ENCODE results near the gene ADSS2. TPM values are rescaled to one million over a fixed set of nuclear protein-coding genes. Genes with fewer than 3 reads are reported as not detected.

The ADSS2 gene
- total RNA-seq, 1 experiment from 2014 or later = 63.1 TPM

DNA sequence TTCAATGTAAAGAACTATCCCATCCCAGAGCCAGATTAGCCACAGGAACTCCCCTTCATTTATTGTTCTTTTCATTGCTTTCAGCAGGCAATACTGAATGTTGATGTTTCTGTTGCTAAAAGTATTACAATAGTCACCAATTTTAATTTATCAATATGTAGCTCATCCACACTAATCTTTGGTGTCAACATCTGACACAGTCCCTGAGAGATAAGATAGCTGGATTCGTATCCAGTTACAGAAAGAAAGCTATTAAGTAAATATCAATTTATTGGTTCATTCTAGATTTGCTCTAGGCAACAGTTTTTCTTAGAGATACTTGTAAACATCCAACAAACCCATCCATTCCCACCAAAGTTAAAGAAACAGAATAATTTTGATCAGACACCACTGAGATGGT, 4.7 kb downstream of the ADSS2 start:
- no peak for DNase-seq (ENCODE audit: extremely low read depth, low read depth)

DNA sequence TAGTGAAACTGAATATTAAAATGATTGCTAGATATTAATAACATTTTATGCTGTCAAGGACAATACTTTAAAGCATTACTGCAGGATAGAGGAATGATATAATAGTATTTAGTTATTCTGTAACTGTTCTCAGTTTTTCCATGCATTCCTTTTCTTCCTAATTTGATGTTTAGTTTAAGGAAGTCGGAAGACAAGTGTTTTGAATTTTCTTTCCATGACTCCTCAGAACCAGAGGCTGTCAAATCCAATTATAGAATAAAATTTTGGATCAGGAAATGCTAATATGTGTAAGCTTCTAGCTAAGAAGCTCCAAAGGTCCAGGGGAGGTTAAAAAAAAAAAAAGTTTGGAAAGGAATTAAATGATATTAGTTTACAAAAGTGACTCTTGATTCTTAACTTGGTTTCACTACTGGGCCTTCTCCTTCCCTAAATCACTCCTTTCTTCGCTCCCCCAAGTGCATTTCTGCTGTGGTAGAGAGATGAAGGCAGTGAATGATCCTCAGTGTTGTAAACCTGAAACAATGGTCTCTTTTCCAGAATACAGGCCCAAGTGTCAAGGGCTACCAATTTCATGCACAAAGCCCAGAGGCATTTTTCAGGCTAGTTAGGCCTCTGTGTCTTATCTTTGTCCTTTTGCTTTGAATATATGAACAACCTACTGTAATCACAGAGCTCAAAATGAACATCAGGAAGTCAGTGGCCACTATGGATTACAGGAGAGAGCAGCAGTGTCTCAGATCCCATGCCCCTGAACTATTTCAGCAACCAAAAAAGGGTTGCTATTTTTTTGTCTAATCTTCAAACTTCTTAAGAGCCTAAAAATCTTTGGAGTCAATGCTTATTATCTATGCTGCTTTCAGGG, 6.2 kb downstream of the ADSS2 start:
- DNase-seq (ENCODE audit: extremely low read depth, low read depth) = no peak

DNA sequence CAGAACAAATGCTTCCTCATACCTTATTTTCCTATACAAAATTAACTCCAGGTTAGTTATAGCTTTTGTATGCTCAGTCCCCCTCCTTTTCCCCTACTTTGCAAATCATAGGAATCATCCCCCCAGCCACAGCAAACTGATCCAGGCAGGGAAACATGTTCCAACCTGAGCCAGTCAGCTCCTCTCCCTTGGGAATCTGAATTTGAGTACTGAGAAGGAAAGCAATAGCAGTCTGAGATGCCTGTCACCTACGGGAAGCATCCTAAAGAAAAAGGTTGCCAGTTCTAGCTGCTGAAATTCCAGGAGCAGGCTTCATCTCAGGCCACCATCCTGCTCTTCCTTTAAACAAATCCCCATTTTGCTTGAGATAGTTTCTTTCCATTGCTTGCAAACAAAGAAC, 6.9 kb downstream of the ADSS2 start:
- DNase-seq (ENCODE audit: extremely low read depth, low read depth) = no peak

DNA sequence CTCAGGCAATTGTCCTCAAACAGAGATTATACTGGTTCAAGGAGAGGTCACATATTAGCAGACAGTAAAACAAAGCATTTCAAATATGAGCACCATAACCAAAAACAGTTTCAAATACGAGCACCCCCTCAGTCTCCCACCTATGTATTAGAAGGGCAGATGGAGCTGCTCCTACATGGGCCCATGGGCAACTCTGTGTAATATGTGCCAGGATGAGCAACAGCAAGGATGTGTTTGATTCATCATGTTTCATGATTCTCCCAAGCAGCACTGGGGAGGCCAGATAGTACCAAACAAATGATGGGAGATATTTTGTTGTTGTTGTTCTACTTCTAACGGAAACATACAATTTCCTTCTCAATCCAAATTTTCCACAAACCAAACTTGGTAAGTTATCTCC, 8.9 kb downstream of the ADSS2 start:
- DNase-seq (ENCODE audit: extremely low read depth, low read depth) = no peak

DNA sequence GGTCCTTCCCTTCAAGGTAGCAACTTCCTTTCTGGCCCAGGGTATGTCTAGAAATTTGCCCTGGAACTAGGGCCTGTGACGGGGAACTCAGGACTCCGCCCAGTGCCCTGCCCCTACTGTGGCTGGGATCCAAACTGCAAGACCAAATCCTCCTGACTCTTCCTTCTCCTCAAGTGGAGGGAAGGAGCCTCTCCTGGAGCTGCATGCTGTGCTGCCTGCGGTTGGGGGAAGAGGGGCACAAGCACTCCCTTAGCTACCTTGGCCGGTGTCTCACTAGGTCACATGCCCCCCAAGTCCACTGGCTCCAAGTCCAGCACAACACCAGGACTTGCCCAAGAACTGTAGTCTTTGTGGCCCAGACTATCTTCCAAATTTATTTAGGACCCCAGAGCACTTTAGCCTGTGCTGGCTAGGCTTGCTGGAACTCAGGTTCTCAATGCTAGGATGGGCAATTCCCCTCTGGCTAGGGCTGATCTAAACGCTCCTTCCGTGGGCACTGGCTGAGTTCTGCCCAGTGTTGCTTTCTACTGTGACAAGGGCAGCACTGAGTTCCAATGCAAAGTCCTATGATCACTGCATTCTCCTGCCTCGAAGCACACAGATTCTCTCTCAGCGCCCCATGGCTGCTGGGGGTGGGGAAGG, 12.2 kb downstream of the ADSS2 start:
- no peak for DNase-seq (ENCODE audit: extremely low read depth, low read depth)

DNA sequence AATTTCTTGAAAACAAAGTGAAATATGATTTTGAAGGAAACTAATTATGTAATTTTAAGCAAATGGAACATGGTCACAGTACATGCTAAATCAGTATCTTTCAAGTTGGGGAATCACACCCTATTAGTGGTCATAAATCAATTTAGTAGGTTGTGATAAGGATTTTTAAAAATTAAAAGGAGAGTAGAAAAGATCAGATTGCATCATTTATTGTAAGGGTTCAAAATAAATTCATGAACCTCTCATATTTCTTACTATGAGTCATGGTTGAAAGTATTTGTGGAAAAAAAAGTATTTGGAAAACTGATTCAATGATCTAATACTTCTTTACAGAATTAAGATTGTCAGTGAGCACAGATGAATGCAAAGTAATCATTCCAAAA, 14.6 kb downstream of the ADSS2 start:
- DNase-seq (ENCODE audit: extremely low read depth, low read depth) = no peak

DNA sequence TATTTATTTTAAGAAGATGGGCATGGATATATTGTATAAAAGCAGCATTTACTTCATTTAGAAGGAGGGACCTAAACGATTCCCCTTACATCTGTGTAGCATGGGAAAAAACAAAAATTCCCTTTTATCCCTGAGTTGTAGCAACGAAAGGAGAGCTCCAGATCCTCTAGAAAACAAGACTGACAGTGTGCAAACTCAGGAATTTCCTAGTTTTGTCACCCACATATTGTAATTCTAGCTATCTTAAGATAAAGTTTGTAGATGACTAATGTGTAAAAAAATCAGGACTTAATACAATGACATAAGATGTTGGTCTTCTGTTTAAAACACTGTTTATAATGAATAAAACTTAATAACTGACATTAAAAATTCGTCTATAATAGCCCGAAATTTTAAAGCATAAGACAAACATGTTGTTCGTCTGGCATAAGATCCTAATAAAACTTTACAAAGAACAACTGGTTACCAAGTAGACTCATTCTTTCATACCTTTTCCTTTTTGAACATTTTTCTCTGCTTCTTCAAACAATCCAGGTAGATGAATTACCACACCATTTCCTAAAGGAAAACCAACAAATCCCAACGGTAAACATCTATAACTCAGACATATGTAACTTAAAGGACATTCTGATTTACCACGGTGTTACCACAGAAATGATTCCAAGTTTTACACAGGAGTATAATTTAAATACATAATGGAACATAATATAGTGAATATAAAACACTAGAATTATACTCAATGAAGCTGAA, 15.2 kb downstream of the ADSS2 start:
- DNase-seq (ENCODE audit: extremely low read depth, low read depth) = no peak

DNA sequence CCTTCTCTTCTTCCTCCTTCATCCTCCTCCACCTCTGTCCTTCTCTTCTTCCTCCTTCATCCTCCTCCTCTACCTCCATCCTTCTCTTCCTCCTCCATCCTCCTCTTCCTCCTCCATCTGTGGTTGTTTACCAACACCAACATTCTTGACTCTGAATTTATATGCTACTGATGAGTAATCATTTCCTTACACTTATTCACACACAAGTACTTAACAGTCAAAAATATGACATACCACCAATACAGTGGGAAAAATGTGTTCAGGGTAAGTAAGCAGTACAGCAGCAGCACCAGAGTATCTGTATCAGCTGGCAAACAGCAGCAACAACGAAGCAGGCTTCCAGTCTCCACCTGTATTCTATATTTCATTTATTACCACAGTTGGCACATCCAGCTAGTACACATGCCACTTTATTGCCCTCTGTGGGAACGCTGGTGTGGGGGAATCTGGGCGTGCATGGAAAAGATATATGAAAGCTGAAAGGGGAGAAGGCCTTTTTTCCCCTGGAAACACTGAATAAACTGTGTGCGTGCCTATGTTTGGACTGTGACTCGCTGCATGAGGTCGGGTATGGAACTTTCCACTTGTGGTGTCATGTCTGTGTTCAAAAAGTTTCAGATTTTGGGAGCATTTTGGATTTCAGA, 16.0 kb downstream of the ADSS2 start:
- DNase-seq (ENCODE audit: extremely low read depth, low read depth) = no peak

DNA sequence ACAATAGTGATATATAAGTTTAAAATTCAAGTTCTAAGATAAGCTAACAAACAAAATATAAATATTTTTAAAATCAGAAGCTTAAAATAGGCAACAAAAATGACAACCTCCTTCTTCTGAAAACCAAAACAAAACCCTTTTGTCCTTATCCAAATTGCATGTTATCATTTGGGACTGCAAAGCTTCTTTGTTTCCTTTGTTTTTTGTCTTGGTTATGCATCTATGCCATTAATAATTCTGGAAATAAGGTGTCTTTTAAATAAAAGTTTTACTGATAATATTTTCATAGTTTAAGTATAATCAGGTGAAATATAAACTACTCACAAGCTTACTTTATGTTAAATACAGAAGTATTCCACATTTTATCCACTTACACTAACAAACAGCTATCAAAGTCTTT, 20.5 kb downstream of the ADSS2 start:
- no peak for DNase-seq (ENCODE audit: extremely low read depth, low read depth)

DNA sequence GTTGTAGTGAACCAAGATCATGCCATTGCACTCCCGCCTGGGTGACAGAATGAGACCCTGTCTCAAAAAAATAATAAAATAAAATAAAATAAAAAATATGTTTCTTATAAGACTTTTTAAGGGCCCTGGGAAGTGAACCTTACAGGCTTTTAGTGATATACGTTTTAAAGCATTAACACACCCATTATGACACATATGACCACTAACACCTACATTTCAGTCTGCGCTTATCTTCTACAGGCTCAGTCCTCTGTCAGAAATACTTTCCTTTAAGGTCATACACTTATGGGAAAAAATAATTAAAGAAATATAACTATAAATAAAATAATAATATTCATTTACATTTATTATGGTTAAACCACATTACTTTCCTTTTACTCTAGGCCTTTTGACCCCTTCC, 21.9 kb downstream of the ADSS2 start:
- DNase-seq (ENCODE audit: extremely low read depth, low read depth) = no peak

DNA sequence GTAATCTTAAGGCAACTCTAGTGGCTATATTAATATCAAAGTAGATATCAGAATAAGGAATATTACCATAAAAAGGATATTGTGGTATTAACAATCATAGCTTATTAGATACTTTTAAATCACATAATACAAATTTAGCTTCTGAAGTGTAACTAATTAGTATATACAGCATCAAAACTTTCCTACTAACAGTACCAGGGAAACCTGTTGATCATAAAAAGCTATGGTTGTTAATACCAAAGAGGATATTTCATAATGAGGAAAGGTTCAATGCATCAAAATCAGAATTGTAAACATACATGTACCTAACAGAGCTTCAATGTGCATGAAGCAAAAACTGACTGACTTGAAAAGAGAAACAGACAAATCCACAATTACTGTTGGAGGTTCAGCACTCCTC, 24.1 kb downstream of the ADSS2 start:
- no peak for DNase-seq (ENCODE audit: extremely low read depth, low read depth)

DNA sequence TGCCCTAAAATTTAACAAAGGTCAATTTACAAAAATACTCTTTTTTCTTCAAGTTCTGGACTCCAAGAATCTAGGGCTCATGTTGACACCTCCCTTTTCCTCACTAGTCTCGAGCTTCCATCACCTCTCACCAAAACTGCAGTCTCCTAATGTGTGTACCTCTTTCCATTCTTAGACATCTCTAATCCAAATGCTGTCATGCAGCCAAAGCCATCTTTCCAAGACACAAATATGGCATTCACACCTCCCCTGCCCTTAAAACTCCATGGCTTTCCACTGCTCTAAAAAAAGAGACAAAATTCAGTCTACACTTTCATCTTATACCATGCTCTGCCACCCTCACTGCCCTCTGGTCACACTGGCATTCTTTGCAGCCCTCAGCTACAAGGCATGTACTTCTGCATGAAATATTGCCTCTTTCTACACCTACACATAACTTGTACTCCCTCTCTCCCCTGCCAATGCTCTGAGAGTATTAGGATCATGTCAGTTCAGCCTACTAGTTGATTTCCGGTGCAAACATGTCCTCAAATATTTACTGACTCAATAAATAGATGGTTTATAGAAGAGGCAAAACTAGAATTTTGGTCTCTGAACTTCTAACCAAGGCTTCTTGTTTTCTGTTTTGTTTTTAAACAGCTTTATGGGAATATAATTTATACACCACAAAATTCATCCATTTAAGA, 26.9 kb downstream of the ADSS2 start:
- DNase-seq (ENCODE audit: extremely low read depth, low read depth) = no peak

DNA sequence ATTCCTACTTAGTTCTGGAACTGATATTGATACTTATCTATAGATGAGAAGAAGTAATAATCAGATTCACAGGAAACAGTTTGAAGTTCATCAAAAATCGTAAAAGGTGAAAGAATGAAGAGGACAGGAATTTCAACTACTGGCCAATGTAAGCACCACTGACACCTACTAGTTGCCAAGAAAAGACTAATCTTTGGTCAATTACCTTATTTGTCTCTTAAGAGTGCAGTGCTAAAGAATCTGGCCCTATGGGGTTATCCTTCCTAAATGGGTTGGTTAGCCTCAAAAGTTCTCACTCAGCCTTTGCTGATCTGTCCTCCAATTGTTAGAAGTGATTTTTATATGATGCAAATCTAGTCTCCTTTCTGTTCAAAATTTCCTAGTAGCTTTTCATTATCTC, 29.5 kb downstream of the ADSS2 start:
- DNase-seq (ENCODE audit: extremely low read depth, low read depth) = no peak

DNA sequence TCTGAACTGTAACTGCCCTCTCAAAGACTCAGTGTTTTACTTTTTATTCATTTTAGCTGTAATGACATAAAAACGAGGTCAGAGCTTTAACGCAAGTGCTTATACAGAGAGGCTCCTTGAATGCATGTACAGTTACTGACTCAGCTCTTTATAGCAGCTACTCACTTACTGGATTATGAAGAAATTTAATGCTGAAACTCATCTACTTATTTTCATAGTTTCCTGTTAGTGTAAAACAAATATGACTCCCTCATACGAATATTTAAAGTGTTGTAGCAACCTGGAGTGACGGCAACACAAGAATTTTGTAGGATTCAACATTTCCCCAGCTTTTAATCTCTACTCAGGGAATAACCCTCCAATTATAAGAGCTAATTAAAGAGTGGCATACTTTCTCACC, 32.7 kb downstream of the ADSS2 start:
- DNase-seq (ENCODE audit: extremely low read depth, low read depth) = no peak

DNA sequence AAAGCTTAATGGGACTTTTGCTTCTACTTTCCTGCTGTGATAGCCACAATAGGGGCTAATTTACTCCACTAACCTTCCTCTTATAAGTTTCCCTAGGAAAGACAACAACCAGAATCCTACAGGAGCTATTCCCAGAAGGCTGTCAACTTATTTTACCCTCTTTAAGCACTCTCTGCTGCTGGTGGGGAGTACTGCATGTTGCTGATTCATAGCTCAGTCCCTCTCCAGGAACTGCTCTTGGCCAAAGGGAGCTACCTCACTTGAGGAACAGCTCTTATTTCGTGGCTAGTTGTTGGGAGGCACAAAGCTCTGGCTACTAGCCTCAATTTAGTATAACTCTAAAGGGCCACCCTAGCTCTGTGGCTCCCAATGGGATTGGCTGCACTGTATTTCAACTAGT, 37.2 kb downstream of the ADSS2 start:
- no peak for DNase-seq (ENCODE audit: extremely low read depth, low read depth)

DNA sequence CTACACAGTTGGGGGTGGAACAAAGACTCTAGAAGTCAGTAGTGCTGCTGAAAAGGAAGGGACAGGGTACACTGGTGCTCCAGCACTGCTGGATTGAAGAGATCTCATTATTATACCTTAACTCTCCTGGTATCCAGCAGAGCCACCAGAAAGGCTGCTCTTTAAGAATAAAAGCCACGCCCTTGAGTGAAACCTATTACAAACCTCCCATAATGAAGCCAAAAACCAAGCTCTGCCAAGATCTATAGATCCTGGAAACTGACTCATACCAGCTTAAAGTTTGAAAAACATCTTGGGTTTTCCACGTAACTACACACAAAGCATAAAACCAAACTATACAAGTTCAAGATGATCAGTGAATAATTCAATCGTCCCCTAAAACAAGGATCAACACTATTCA, 38.0 kb downstream of the ADSS2 start:
- no peak for DNase-seq (ENCODE audit: extremely low read depth, low read depth)

DNA sequence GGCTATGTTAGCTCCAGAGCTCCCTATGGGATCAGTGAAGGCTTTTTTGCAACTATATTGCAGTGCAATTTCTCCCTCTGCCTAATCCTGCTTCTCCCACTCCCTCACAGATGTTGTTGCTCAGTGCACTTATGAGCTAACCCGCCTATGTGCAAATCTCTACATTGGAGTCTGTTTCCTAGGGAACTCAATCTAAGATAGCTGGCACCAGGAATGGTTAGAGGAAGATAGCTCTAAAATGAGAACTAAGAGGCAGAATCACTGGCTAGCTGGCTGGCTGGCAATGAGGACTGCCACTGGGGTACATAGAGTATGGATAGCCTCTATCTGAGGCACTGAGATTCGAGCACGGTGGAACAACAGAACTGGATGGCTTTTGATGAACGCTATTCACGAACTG, 39.5 kb downstream of the ADSS2 start:
- DNase-seq (ENCODE audit: extremely low read depth, low read depth) = no peak

DNA sequence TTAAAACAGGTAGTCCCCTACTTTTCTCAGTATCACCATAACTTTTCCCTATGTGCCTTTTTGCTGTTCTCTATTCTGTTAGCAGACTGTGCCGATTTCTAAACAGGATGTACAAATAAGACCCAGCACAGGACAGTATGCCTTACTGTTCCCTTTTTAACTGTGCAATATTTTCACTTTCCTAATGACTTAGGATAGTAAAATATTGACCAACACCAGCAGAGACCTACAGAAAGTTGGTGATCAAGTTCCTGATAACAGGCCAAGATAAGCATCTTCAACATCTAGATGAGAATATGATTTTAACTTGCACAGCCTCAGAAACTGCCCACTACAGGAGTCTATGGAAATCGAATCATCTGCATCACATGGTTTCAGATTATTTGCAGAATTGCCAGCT, 42.0 kb downstream of the ADSS2 start:
- no peak for DNase-seq (ENCODE audit: extremely low read depth, low read depth)

DNA sequence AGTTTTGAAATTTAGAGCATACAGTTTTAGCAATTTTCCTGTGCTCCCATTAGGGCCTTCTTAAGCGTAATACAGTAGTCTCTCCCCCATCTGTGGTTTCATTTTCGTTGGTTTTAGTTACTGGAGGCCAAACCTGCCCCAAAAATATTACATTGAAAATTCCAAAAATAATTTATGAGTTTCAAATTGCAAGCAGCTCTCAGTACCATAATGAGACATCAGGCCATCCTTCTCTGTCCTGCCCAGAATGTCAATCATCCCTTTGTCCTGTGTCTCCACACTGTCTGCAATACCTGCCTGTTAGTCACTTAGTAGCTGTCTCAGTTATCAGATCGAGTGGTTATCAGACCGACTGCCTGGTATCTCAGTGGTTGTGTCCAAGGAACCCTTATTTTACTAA, 45.4 kb downstream of the ADSS2 start:
- DNase-seq (ENCODE audit: extremely low read depth, low read depth) = no peak

DNA sequence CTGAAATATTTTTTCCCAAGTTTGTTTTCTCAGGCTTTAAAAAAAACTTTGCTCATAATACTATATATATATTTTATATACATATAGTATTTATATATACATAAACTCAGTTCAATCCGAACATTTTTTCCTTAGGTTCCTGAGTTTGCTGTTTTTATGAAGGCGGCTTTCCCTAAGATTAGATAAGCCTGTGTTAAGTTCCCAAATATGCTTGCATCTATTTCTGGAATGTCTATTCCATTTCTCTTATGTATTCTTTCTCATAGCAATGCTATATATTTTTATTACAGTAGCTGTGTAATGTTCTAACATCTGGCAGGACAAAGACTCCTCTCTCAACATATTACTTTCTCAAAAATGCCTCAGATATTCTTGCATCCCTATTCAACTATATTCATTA, 45.9 kb downstream of the ADSS2 start:
- DNase-seq (ENCODE audit: extremely low read depth, low read depth) = no peak

DNA sequence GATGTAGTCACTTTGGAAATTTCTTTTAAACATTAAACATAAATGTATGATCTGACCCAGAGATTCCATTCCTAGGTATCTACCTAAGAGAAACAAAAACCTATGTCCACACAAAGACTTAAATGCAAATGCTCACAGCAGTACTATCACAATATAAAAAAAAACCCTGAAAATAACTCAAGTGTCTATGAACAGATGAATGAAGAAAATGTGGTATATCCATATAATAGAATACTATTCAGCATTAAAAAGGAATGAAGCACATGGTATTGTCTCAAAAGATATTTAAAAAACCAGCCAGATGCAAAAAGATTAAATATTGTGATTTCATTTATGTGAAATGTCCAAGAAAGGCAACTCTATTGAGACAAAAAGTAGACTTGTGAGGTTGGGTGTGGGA, 48.3 kb downstream of the ADSS2 start:
- DNase-seq (ENCODE audit: extremely low read depth, low read depth) = no peak
